ENCODE data around the gene AFF3.

Gene AFF3

DNA sequence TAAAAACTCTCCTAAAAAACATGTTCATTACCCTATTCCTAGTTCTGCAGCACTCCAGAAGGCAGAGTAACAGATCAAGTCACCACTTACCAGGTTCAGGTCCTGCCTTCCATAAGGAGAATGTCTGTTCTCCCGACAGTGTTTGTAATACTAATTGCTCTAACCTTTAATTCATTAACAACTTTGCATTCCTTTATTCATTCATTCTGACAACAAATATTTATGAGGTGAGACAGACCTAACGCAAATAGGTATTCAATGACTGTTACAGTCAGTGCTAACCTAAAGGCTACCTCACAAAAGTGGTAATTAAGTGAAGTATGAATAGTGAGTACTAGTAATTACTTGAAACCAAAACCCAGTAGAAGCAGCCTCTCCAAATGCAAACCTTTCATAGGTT is 224.0 kb downstream of the AFF3 start:
- DNase-seq, result no peak

DNA sequence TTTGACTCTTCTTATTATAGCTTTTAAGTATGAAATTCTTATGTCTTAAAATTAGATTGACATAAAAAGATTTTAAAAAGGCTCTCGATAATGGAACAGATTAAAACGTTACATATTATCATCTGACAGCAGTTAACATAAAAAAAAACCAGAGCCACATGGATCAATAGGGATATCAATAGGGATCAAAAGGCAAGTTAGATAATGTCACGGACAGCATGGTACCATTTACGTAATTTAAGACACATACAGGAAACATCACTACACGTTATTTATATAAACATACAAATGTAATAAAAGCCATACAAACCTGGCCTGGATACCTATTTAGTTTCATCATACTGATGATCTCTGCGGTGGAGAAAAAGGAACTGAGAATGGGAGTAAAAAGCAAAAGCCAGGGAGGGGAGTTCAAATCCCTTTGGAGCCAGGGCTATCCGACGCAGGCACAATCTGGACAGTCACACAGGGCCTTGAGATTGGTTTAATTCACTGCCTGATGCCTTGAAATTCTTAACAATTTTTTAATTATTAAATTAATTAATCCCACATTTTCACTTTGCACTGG is 227.2 kb downstream of the AFF3 start:
- no peak for DNase-seq

DNA sequence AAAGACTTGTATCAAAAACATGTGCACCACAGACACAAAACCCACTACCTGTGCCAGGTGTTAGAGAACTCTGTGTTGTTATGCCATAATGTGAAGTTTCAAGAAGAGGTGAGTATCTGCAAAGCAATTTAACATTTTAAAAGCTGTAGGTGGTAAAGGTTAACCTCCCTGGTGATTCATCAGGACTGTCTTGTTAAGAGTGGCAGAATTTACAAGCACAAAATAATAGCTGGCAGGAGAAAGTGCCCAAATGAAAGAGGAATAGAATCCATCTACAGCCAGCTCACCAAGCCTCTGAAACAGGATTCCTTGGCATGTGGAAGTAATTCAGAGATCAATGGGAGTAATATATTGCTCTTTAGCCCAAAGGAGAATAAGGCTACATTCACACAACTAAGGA is 230.7 kb downstream of the AFF3 start:
- no peak for DNase-seq

DNA sequence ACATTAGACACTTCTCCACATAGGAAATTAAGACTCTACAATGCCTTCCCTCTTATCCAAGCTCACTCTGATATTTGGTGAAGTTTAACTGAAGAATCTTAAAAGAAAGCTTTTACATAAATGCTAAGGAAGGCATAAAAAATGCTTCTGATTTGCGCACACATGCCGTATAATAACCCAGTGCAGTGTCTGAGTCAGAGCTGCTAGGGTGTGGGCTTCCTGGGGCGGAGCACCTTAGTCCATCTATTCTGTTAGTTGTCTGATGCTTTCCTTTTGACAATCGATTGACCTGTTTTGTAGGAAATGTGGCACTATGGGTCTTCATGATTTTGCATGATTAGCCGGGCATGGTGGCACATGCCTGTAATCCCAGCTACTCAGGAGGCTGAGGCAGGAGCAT is 231.5 kb downstream of the AFF3 start:
- no peak for DNase-seq

DNA sequence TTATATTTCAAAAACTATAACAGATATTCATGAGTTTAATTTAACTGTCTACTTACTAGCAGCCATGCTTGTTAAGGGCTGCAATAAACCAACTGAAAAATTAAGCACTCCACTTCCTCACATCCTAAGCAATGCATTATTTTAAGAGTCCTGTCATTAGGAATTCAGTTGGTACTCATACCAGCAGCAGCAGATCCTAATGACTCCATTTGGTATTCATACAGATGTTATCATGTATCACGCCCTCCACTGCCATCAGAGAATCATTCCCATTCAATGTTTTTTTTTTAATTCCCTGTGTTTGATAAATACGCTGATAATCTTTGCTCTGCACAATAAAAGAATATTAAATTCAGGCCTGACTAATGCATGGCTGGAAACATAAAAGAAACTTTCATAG is 236.8 kb downstream of the AFF3 start:
- DNase-seq, result no peak

DNA sequence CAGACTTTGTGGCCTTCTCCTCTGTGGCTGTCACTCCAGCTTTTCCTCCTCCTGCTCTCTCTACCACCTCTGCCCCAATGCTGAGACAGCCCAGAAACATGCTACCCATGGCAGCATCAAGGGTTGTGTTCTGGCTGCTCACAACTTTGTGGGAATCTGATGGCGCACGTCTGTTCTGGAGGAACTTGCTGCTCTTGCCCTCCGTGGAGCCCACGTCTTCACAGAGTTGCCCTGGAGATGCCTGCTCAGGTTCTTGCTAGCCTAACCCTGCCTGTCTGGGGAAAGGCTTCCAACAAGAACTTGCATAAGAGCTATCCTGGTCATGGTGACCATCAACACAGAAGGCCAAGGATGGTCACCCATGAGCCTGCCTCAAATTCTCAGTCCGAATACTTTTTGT is 237.4 kb downstream of the AFF3 start:
- no peak for DNase-seq

DNA sequence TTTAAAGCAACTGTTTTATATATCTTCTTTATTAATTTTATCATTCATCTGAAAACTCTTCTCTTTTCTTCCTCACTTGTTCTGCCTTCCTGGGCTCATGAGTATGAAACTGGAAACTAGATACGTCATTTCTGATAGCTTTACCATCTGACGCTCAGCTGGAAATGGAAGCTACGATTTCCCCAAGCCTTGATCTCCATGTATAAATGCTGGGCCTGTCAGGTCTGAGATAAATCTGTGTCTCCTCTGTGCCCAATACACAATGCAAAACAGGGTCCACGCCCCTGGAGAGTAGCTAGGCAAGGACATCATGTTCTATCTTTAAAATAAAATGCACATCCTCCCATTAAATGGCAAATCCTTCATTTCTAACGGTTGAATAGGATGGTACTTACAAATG is 238.4 kb downstream of the AFF3 start:
- no peak for DNase-seq

DNA sequence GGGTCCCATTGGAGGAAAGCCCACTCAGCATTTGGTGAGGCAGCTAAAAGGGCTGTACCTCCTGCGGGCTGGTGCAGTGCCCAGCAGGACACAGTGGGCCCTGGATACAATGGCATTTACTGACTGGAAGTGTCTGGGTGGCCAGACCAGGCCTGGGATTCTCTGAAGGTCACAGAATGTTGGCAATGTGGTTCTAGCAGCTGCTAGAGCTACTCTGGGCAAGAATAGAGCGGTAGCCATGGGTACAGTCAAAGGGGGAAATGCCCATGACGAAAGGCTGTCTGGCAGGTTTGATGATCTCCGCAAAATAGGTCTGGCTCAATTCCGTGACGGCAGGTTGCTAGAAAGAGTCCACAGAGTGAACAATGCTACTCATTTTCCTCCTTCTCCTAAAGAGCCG is 241.8 kb downstream of the AFF3 start:
- DNase-seq, result no peak

DNA sequence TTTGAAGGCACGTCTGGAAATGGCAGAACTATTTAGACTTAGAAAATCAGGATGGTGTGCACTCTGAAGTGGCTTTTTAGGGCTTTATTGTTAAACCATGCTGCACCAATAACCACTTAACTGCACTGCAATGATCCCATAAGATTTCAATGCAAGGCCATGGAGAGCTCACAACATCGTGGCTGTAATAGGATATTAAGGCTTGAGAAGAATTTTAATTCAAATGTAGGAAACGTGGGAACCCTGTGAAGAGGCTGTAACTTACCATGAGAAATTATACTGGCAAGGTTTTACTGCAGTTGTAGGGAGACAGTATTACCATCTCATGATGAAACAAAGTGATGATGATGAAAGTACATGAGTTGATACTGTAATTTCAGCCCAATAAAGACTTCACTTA is 242.5 kb downstream of the AFF3 start:
- no peak for DNase-seq

DNA sequence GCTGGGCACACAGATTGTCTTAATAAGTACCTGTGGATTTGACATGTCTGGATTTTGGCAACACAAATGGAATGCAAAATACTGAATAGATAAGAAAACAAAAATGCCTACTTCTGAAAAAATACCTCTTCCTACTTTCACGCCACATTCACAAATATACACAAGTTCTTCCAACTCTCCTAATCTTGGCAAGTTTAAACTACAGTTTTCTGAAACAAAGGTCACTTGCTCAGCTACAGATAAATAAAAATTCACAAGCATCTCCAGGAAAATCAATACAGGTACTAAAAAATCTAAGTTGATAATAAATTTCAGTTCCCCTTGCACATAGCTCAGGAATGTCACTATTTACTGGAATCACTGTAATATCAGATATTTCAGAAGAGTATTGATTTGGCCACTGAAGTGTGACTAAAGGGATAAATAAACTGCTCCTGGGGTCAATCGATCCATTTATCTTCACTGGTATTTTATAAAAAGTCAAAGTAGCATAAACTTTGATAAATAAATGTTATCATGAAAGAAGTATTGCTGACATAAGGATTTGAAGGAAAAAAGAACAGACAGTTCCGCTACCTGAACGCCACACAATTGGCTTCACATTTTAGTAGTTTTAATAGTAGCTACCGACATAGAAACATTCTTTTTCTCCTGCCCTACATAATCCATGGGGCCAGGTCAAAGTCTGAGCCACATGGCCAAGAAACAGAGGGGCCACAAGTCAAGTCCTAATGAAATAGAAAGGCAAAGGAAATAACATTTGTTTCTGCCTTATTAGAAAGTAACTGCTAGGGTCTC is 243.1 kb downstream of the AFF3 start:
- DNase-seq, result no peak

DNA sequence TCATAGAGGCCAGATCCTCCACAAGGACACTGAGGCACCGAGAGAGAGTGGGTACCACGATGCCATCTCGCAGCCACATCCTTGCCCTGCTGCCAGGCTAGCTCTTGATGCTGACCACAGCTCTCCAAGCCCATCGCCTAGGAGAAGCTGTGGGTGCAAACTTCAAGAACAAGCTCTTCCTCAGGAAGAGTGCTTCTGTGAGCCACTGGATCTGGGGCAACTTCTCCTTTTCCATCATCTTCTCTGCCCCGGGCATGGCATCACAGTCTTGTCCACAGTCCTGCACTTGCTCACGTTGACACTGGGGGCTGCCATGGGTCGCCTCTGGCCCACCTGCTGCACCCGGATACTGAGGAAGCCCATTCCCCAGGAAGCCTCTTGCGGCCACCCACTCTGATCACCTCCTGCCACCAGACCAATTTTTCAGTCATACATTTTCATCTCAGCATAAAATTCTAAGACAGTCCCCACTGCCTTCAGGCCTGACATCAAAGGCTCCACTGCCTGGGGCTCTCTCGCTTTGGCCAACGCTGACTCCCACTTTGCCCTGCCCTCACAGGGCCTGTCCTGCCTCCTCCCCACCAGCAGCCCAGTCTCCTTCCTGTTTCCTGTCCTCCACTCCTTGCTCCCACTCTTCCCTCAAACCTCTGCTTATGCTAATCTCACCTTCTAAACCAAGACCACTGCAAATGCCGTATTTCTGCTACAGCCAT is 243.9 kb downstream of the AFF3 start:
- no peak for DNase-seq

DNA sequence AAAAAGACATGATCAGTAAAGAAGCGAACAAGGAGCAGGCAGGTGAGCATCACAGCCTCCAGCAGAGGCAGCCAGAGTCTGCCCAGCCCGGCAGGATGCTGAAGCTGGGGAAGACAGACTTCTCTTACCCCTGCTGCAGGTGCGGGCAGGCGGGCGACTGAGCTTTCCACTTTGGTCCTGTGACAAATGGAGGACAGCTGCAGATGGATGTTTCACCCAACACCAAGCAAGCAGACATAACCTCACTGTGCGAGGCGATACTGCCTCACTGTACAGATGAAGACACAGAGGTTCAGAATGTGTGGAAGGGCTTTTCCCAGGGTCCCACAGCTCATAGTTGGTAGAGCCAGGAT is 251.0 kb downstream of the AFF3 start:
- no peak for DNase-seq

DNA sequence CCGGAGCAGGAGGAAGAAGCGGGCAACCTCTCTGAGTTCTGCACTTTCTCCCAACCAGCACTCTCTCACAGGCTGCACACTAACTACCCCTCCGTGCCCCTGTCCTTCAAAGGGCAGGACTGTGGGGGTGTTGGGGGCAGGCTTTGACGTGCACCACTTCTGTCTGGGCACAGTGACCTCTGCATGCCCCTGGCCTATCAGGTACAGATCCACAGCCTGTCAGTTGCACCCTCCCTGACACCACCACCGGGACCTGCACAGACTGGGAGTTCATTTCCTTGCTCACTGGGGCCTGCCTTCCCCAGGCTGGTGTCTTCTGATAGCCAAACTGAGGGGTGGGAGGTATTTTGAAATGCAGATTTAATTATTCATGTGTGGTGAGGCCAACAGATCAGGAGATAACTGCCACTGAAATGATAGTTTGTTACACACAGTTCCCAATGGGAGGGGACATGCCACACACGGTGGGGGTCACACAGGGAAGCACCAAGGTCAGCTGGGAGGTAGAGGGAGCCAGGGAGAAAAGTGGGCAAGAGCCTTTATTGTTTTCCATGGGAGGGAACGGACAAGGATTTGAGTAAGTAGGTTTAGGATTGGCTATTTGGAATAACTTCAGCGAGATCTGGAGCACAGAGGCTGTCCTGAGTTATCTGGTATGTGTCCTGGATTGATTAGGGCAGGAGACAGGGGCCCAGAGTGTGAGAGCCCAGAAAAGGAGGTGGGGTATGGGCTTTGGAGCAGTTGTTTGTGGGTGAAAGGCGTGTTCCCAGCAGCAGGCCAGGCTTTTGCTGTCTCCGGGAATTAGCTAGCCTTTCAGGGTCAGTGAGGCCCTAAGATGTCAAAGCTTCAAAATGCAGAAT is 251.6 kb downstream of the AFF3 start:
- no peak for DNase-seq

DNA sequence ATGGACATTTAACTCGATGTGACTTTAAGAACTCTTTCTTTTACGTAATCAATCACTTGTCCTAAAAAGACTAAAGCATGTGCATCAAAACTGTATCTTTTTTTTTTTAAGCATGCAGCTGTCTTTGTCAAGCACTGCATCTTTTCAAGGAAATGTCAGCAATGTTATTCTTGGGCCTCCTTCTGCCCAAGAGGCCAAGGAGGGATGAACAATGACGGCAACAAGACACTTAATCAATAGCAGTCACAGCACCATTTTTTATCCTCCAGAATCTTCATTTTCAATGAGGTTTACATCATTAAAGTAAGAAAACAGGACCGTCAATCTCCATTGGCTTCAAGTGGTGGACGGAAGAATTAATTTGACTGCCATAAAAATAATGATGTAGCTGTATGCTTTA is 253.8 kb downstream of the AFF3 start:
- no peak for DNase-seq

DNA sequence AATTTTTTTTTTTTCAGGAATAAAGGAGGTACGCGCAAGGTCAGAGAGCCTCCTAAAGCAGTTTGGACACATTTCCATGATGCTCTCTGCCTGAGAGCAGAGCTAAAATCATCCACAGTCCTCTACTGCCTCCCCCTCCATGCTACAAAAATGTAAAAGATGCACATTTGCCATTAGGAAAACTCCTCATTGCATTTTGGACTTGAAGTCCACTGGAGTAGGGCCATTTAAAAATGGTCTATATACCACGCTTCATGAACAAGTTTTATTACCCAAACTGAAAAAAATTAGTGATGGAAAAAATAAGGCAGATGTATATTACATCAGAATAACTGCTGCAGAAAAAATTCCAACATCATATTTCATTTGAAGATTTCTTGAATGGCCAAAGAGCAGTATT is 256.0 kb downstream of the AFF3 start:
- no peak for DNase-seq

DNA sequence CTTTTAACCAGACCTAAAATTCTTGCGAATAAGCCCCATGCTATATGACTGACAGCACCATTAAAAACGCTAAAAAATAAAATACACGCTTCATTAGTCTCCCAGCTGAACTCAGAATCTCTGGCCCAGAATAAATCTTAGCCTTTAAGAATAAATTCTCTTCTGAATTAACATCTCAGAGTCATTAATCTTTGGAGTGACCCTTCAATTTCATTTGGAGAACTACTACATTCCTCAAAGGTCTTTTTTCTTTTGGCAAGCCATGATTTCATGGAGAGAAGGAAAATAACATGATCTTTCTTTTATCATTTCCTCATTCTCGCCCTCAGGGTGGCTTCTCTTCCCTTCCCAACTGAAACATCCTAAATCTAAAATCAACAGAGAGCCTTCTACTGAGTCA is 259.0 kb downstream of the AFF3 start:
- DNase-seq, result no peak

DNA sequence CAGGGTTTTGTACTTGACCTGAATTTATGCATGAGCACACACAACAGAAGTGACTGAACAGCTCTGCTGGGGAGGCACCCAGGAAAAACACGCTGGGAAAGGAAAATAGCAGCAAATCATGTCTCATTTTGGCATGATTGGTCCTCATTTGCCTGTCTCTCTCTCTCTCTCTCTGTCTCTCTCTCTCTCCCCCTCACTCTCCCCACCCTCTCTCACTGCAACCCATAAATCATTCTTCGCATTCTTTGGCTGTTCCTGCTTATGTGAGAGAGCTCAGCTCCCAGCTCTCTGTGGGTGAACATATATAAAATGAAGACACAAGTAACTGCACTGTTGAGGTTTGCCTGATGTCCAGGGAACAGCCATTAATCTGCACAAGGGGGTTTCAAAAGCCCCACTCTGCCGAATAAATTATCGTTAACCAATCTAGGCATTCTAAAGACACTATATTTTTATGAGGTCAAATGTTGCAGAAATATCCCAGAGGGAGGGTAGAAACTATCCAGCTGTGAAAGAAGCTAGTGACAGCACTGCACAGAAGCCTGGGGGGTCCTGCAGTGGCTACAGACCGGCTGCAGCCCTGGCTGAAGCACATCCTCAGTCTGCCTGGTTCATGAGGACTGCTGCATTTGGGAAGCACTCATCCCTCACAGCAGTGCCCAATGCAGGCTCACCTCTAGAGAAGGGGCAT is 260.3 kb downstream of the AFF3 start:
- DNase-seq, result no peak

DNA sequence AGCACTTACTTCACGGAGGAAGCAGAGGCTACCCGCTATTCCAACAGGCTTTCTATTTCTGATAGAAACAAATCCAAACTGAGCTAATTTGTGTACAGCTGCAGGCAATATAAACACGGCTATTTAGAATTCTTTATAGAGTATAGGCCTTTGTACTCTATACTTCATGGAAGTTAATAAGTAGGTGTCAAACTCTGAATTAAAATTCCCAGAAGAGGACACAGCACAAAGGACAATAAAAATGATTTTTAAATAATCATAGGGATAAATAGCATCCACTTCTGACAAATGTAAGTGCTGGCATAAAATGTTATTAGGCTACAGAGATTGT is 261.5 kb downstream of the AFF3 start:
- no peak for DNase-seq

DNA sequence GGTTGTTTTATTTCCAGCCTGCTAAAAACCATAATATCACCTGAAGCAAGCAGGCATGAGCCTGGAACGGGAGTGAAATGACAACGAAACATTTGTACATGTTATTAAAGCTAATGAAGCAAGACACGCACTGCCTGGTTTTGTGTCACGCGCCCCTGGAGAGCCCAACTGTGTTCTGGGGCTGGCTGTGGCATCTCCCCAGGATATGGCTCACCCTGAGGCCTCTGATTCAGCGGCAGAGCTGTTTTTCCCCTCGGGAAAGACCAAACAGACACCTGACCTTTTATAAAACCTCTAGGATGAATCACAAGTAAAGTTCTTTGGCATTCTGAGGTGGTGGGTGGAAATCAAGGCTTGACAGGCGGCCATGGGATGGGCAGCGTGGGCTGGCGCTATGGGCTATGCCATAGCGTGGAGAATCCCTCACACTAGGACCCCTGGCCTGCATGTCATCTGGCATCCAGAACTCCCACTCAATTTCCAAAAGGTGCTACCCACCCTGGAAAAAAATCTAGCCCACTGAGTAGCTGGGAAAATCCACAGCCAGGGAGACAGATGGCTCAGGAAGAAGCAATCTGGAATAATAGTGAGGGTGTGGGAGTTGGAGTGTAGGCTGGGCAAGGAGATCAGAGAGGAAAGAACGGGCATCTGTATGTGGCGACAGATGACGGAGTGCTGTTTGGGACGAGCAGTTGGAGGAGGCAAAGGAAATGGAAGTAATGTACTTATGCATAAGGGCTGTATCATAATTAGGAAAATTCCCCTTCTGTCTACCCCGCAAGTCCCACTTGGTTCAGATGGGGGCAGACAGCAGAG is 262.0 kb downstream of the AFF3 start:
- DNase-seq, result peak; percentile 77

DNA sequence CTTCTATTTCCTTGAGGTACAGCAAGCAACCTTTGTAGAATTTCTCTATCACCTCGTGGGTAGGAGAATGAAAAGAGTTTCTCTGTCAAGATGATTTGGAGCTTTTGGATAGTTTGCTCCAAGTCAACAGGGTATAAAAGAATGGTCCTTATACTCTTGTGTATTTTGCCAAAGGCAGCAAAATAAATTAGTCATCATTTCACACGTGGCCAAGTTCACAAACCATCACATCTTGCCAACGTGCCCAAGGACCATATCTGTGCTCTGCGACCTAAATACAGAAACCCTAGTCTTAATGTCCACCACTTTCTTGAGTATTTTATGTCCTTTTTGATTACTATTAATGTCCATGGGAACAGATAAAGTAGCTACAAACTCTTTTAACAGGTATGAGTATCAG is 262.9 kb downstream of the AFF3 start:
- no peak for DNase-seq

DNA sequence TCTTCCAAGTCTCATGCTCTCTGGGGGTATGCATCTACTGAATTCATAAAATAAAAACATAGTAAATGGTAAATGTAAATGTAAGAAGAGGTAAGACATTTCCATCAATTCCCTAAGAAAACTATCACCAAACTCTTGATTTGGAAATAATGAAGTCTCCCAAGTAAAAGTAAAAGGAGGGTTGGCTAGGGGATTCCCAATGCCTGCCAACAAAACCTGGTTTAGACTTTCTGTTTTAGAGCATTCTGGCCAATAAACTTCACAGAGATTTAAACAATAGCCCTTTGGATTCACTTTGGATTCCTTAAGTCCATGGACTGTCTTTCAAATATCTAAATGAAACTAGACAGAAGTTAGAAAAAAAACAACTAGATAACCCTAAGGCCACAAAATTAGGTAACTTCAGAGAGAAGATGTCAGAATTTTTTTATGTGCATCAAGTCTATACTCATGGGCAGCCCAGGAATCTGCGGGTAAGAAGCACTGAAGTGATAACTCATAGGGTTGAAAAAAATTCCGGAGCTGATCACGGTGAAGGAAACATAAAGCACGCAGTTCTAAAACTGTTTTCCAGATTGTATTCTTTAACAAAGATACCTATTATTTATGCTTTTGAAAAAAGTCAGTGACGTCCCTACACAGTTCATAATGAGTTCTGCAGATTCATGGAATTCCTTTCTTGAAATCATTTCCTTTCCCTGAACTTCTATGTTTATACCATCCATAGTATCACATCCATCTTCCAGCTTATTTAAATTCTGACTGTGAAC is 263.6 kb downstream of the AFF3 start:
- DNase-seq, result peak; percentile 36

Data from amniotic stem cell (primary cell).